ENCODE results near the gene PPP1R12C.

PPP1R12C gene

DNA sequence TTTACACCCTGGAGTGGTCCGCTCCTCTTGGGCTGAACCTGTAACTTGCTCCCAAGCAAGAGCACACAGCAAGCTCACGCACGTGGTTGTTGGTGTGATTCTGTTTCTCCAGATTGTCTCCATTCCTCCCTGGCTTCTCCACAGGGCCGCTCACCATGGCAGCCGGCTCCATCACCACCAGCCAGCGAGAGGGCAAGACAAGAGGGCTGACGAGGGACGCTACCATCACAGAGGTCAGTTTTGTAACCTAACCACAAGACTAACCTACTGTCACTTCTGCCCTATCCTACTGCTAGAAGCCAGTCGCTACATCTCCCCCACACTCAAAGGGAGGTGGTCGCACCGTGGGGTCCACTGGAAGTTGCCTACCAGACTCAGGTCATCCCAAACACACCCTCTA, 74.7 kb downstream of the PPP1R12C start:
- no peak for DNase-seq

DNA sequence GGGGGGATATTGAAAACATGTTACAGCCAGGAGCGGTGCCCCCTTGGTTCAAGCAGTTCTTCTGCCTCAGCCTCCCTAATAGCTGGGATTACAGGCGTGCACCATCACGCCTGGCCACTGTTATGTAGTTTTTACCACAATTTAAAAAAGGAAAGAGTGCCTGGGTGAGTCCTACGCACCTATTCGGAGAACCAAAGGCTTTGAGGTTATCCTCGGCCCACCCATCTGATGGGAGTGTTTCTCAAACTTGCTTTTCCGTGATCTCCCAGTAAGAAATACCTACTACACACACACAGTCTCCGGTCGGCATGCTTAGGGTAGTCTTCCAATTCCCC, 75.1 kb downstream of the PPP1R12C start:
- DNase-seq: no peak

DNA sequence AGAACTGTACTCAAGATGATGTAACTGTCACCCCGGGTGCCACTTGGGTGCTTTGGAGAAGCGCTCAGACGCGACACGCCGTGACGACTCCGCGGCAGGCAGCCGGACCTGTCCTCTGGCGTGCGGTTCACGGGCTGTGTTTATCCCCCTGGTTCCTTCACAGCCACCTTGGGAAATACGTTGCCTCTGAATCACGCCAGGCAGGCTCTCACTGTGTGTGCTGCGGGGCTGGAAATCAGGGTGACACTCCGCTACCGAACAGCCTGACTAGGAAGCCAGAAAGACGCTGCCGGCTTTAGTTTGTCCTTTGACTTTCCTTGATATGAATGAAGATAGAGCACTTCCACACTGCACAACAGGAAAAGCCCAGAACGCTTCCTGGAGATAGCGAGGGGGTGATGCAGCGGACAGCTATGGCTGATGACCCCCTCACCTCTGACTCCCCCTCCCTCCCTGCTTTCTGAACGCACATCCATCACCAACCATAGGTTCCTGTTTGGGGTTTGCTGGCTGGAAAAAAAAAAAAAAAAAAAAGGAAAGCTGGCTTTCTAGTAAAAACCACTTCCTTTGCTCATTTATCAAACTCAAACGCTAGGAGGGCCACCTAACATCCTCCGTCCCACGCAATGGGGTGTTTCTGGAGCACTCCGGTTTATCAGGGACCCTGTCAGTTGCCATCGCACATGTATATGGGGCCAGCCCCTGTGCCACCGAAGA, 75.7 kb downstream of the PPP1R12C start:
- DNase-seq: no peak

DNA sequence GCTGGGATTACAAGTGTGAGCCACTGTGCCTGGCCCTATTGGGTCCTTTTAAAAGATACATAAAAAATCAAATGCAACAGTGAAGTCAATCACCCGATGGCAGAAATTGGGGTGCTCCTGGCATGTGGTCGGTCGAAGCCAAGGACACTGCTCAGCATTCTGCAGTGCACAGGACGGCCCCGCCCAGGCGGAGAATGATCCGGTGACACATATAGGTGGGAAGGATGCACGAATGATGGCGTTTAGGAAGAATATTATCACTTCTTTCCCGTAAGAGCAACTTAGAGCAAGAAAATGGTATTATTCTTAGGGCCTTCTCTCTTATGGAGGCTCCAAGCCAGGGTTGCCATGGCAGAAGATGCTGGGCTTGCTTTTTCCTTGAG, 76.2 kb downstream of the PPP1R12C start:
- no peak for DNase-seq
